D721Med (cell line): ENCODE results near the gene AFAP1L2.

Experiments used
- DNase-seq: peaks from one replicate; pipeline ENCODE4 v3.0.0; 2011; ENCODE audit warnings: low spot score; ENCODE audit not compliant: insufficient read length
- FAIRE-seq: peaks from 2 replicates; lab custom pipeline; 2011; peaks lifted over from hg19 to GRCh38; lab: Jason Lieb, UNC
- CTCF ChIP-seq: IDR thresholded peaks from 2 replicates; pipeline ENCODE4 v1.5.1; 2012; ENCODE audit warnings: mild to moderate bottlenecking, control low read depth; ENCODE audit not compliant: insufficient read depth; ENCODE audit errors: missing control alignments

AFAP1L2 gene

GRCh38 chr10:114394531-114394930, 9.8 kb downstream of the AFAP1L2 start:
- DNase-seq (no peak), FAIRE-seq (no peak)
- TF ChIP-seq CTCF = no peak

GRCh38 chr10:114393886-114394285, 10.4 kb downstream of the AFAP1L2 start:
- DNase-seq = no peak
- FAIRE-seq = no peak
- no peak for TF ChIP-seq CTCF

GRCh38 chr10:114393482-114393881, 10.8 kb downstream of the AFAP1L2 start:
- FAIRE-seq (no peak), DNase-seq (no peak)
- TF ChIP-seq CTCF = no peak

- FAIRE-seq (no peak), DNase-seq (no peak)
- TF ChIP-seq CTCF = no peak
Measured at GRCh38 chr10:114392112-114392835, 12.0 kb downstream of the AFAP1L2 start.

- FAIRE-seq (no peak), DNase-seq (no peak)
- TF ChIP-seq CTCF = no peak
Measured at GRCh38 chr10:114391599-114391998, 12.7 kb downstream of the AFAP1L2 start.

- DNase-seq (no peak), FAIRE-seq (no peak)
- TF ChIP-seq CTCF = no peak
Measured at GRCh38 chr10:114389426-114389825, 14.9 kb downstream of the AFAP1L2 start.

- DNase-seq (no peak), FAIRE-seq (no peak)
Measured at GRCh38 chr10:114388275-114388674, 16.0 kb downstream of the AFAP1L2 start.

More at GRCh38 chr10:114388275-114388674, 16.0 kb downstream of the AFAP1L2 start:
- no peak for TF ChIP-seq CTCF
